ENCODE measurements around the gene SENP5. TPM values are rescaled to one million over a fixed set of nuclear protein-coding genes. Genes with fewer than 3 reads are reported as not detected.

The SENP5 gene
- total and polyA plus RNA-seq, 9 of the 15 experiments (the other 6 are each of a cell fraction or from before 2014, with no cell fraction given), result 18.3 to 59.7 (median 35.8) TPM

- TF ChIP-seq MITF (IDR thresholded peaks at IDR 0.05), result no peak
- no peak for TF ChIP-seq HMGXB4 (CRISPR knock-in tag; IDR thresholded peaks at IDR 0.05)
- no peak for TF ChIP-seq STAT6 (CRISPR knock-in tag; IDR thresholded peaks at IDR 0.05)
- TF ChIP-seq KDM2B (CRISPR knock-in tag; IDR thresholded peaks at IDR 0.05), result peak; percentile 99
- peak; percentile 77 for TF ChIP-seq EP400 (IDR thresholded peaks at IDR 0.05)
- TF ChIP-seq RBFOX2 (IDR thresholded peaks at IDR 0.05; ENCODE audit: low read depth, low read length), result peak; percentile 65
- TF ChIP-seq ARID3B (CRISPR knock-in tag; IDR thresholded peaks at IDR 0.05; ENCODE audit: borderline replicate concordance), result peak; percentile 99
- peak; percentile 73 for TF ChIP-seq SOX6 (IDR thresholded peaks at IDR 0.05)
- peak; percentile 66; the same call in 1 of the 2 replicates for TF ChIP-seq ZNF778 (CRISPR knock-in tag; IDR thresholded peaks at IDR 0.05)
- TF ChIP-seq XRCC3 (IDR thresholded peaks at IDR 0.05), result no peak
- no peak for TF ChIP-seq ZBED1 (IDR thresholded peaks at IDR 0.05)
- TF ChIP-seq HDGF (IDR thresholded peaks at IDR 0.05), result no peak
- TF ChIP-seq CCNT2 (IDR thresholded peaks at IDR 0.05; ENCODE audit: borderline replicate concordance, extremely low read depth, insufficient read length, low read depth, low read length), result no peak
- TF ChIP-seq ZNF639 (CRISPR knock-in tag; conservative IDR thresholded peaks at IDR 0.05 in 1 of 2, IDR thresholded peaks at IDR 0.05 in 1 of 2), result peak in 1 of 2 experiments; percentile 100; a peak in 2 of 4 replicates
- TF ChIP-seq NR1H2 (CRISPR knock-in tag; IDR thresholded peaks at IDR 0.05), result no peak
- no peak for TF ChIP-seq YBX1 (IDR thresholded peaks at IDR 0.05)
- TF ChIP-seq PCBP2 (IDR thresholded peaks at IDR 0.05; ENCODE audit: low read depth, low read length, poor library complexity, severe bottlenecking), result no peak
Measured at GRCh38 chr3:196842567-196843434, 24.9 kb upstream of the SENP5 start (continued).

Measured in K562 (cell line).